IPS-15b (cell line): Measurements from ENCODE around the gene MTHFSD.

Experiments
- H3K27me3 ChIP-seq: one replicate; pipeline ENCODE4 v1.6.1; 2013; ENCODE audit warnings: low read length; ENCODE audit not compliant: control insufficient read depth, insufficient read depth
- H3K36me3 ChIP-seq: one replicate; pipeline ENCODE4 v1.6.1; 2013; ENCODE audit warnings: low read length; ENCODE audit not compliant: control insufficient read depth, insufficient read depth
- H3K4me1 ChIP-seq: one replicate; pipeline ENCODE4 v1.6.1; 2013; ENCODE audit warnings: mild to moderate bottlenecking, low read length; ENCODE audit not compliant: control insufficient read depth, insufficient read depth
- H3K4me3 ChIP-seq: one replicate; pipeline ENCODE4 v1.5.1; 2013; ENCODE audit warnings: low read depth, low read length
- H3K9ac ChIP-seq: one replicate; pipeline ENCODE4 v1.6.1; 2013; ENCODE audit warnings: low read depth, mild to moderate bottlenecking, low read length
- H3K9me3 ChIP-seq: one replicate; pipeline ENCODE4 v1.6.1; 2013; ENCODE audit warnings: mild to moderate bottlenecking, low read length; ENCODE audit not compliant: control insufficient read depth, insufficient read depth

Gene MTHFSD

DNA sequence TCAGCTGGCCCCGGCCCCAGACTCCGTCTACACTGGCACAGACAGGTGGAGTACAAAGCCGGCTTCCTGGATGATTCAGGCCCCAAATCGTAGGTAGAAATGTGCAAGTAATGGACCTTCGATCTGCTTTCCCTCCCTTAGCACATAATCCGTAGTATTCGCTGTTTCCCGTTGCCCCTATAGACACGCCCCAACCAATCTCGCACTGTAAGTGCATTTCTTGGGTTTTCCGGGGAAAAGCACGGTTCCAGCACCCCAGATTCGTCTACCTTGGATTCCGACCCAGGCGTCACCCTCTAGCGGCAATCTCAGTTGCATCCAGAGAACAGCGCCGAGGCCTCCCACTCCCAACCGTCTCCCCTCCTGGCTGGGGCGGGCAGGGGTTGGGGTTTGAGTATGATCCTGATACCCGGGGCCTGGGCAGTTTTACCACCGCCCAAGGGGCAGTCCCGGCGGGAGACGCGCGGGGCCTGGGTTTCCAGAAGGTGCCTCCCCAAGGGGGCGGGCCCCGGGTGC is 56.8 kb downstream of the MTHFSD start:
- H3K27me3 ChIP-seq: peaks cover 93% of the 10 kb centered on the region

DNA sequence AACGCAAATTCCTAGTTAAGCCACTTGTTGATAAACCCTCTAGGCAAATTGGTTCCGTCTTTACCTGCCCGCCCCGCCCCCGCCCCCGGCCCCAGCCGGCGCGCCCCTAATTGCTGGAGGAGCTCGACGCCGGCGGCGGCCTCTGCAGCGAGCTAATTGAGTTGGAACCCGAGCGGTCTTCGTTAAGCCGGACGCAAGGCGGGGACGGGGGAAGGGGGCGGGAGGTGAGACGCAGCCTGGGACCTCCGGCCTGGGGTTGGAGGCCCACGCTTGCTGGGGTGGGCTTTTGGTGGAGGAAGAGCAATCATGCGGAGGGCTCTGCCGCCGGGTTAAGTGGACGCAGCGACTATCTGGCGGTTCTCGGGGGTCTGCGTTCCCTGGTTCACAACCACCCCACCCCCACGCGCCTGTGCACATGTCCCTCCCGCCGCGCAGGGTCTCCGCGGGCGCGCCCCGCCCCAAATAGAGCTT is 57.4 kb downstream of the MTHFSD start:
- Histone ChIP-seq H3K4me1 (no peaks in the 10 kb centered on the region), H3K4me3 (no peak overlapping the region), H3K36me3 (no peaks in the 10 kb centered on the region), H3K9me3 (no peaks in the 10 kb centered on the region), H3K9ac (no peak overlapping the region), H3K27me3 (peaks cover 93% of the 10 kb centered on the region)

More for the DNA sequence above, 56.8 kb downstream of the MTHFSD start:
- no peaks in the 10 kb centered on the region for H3K36me3 ChIP-seq
- no peaks in the 10 kb centered on the region for H3K9me3 ChIP-seq
- H3K4me3 ChIP-seq: peak overlapping the region; percentile 30
- H3K4me1 ChIP-seq: no peaks in the 10 kb centered on the region
- no peak overlapping the region for H3K9ac ChIP-seq

DNA sequence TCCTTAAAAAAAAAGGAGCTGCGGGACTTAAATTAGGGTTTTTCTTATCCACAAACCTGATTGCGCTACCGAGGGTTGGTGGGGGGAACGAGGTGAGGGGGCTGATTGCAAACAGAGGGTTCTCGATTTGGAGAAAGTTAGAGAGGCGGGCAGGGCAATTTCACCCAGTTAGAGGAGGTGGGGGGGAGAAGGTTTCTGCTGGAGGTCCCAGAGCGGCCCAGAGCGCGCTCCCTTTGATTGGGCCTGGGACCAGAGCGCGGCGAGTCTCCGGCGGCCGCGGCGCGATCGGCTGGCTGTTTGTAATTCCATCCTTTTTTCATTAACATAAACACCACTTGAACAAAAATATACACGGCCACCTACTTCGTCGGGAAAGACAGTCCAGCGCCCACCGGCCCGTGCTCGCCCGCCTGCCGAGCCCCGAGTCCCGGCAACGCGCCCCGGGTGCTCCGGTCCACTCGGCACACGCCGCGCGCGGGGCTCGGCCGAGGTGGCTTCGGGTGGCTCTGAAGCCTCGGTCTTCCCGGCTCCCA is 58.0 kb downstream of the MTHFSD start:
- no peak overlapping the region for H3K9ac ChIP-seq
- H3K4me1 ChIP-seq: no peaks in the 10 kb centered on the region
- peak overlapping the region; percentile 11 for H3K4me3 ChIP-seq
- H3K9me3 ChIP-seq: no peaks in the 10 kb centered on the region
- no peaks in the 10 kb centered on the region for H3K36me3 ChIP-seq
- H3K27me3 ChIP-seq: peaks cover 93% of the 10 kb centered on the region

GRCh38 chr16:86496262-86496928 is 58.6 kb downstream of the MTHFSD start:
- Histone ChIP-seq H3K36me3 (no peaks in the 10 kb centered on the region), H3K4me1 (no peaks in the 10 kb centered on the region), H3K9ac (no peak overlapping the region), H3K27me3 (peaks cover 93% of the 10 kb centered on the region), H3K9me3 (no peaks in the 10 kb centered on the region), H3K4me3 (peak overlapping the region; percentile 11)

GRCh38 chr16:86495756-86496261 is 59.2 kb downstream of the MTHFSD start:
- no peak overlapping the region for H3K9ac ChIP-seq
- H3K36me3 ChIP-seq: no peaks in the 10 kb centered on the region
- H3K4me3 ChIP-seq: peak overlapping the region; percentile 26
- no peaks in the 10 kb centered on the region for H3K9me3 ChIP-seq
- H3K27me3 ChIP-seq: peaks cover 93% of the 10 kb centered on the region
- H3K4me1 ChIP-seq: no peaks in the 10 kb centered on the region

- Histone ChIP-seq H3K9me3 (no peaks in the 10 kb centered on the region), H3K36me3 (no peaks in the 10 kb centered on the region), H3K4me3 (peak overlapping the region; percentile 26), H3K9ac (no peak overlapping the region), H3K27me3 (peaks cover 93% of the 10 kb centered on the region), H3K4me1 (no peaks in the 10 kb centered on the region)
These were observed 59.7 kb downstream of the MTHFSD start for GRCh38 chr16:86495357-86495701.

DNA sequence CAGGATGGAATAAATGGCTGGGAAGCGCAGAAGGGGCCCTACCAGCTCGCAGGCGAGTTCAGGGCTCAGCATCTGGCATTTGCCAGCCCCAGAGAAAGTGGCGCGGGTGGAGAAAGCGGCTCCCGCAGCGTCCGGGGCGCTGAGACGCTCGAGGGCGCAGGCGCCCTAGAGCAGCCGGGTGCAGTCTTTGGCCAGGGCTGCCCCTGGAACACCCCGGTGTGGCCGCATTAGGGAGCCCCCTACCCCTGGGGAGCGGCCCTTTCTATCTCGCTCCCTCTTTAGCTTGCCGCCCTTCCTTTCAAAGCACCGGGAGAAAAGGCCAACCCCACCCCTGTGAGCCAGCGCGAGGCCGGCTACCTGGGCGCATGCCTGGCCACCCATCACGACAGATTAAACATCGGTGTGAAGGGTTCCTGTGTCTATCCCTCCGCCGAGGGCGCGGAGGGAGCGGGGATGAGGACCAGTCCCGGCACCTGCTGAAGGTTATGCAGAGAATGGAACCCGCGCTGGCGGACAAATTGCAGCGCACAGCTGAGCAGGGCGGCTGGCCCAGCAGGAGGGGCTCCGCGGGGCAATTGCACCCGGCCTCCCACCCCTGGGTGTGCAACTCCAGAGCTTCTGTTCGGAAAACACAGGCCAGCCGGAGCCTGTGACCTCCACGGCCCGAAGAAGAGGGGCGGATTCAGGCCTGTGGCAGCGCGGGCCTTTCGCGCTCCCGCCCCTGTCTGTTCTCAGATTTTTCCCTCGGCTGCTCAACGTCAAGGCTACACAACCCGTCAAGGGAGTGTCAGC is 60.3 kb downstream of the MTHFSD start:
- Histone ChIP-seq H3K9me3 (no peaks in the 10 kb centered on the region), H3K36me3 (no peaks in the 10 kb centered on the region), H3K9ac (no peak overlapping the region), H3K4me3 (peak overlapping the region; percentile 26), H3K4me1 (no peaks in the 10 kb centered on the region), H3K27me3 (peaks cover 93% of the 10 kb centered on the region)

- H3K9me3 ChIP-seq: no peaks in the 10 kb centered on the region
- no peak overlapping the region for H3K9ac ChIP-seq
- H3K4me1 ChIP-seq: no peaks in the 10 kb centered on the region
- no peaks in the 10 kb centered on the region for H3K36me3 ChIP-seq
- H3K4me3 ChIP-seq: peak overlapping the region; percentile 8
- peaks cover 91% of the 10 kb centered on the region for H3K27me3 ChIP-seq
These were observed 60.9 kb downstream of the MTHFSD start for GRCh38 chr16:86494039-86494564.

DNA sequence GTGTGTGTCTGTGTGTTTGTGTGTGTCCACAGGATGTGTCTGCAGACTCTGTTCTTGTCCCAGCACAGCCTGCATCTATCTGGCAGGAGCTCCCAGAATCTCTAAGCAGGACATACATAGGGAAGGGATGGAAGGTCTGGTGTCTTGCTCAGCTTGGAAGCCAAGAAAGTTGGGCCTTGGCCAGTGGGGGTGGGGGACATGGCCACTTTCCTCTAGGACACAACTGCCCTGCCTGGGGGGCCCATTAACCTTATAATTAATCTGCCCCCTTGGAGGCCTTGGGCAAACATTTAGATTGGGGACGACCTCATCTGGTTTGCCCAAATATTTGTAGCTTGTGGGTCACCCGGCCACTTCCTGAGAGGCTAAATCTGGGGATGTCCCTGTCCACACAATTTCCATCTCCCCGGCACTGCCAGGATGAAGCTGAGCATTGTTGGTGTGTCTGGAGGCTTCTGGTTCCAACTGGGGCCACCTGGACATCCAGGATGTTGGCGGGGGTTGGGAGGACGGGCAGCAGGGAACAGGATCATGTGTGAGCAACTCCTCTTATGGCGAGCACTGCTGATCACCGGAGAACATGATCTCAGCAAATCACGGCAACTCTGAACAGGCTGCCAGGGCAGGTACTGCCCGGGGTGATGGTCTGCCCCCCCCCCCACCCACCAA is 61.9 kb downstream of the MTHFSD start:
- Histone ChIP-seq H3K4me3 (peak overlapping the region; percentile 22), H3K36me3 (no peaks in the 10 kb centered on the region), H3K9me3 (no peaks in the 10 kb centered on the region), H3K27me3 (peaks cover 90% of the 10 kb centered on the region), H3K4me1 (no peaks in the 10 kb centered on the region), H3K9ac (no peak overlapping the region)

DNA sequence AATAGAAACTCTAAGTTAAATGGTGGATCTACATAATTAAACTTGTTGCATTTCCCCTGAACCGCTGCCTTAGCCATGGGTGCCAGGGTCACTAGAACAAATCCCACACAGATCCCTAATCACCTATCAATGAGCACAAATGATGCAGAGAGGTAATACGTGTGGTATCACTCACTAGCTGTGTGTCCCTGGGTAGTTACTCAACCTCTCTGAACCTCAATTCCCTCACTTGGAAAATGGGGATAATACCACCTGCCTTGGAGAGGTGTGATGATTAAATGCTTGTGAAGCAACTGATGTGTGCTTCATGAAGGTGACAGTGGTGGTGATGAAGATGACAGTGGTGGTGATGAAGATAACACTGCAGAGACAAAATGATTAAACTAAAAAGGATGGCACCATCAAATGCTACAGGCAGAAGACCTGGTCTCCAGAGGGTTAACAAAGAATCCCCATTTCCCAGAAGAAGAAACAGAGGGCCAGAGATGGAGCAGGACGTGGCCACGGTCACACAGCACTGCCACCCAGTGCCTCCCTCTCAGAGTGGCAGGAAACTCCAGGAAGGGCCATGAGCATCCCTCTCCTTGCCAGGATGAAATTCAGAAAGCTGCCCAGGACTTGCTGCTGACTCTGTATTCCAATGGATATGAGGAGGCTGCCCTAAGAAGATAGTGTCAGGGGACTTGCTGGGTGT is 62.6 kb downstream of the MTHFSD start:
- no peaks in the 10 kb centered on the region for H3K36me3 ChIP-seq
- H3K9me3 ChIP-seq: no peaks in the 10 kb centered on the region
- peaks cover 91% of the 10 kb centered on the region for H3K27me3 ChIP-seq
- H3K9ac ChIP-seq: no peak overlapping the region
- H3K4me1 ChIP-seq: no peaks in the 10 kb centered on the region
- no peak overlapping the region for H3K4me3 ChIP-seq

DNA sequence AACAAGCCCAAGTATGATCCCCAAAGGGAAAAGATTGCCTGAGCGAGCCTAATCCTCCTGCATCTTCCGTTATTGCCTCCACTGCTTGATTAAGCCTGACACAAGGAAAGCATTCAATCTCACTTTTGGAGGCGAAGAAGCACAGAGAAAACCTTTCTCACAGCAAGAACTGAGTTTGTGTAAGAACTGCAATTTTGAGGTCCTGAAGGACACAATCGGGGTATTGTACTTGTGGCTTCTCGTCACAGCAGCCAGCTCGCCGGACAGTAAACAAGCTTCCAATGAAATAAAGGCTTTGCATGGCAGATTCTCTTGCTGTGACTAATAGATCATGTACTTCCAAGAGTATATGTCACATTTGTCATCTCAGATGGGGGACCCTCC is 63.4 kb downstream of the MTHFSD start:
- Histone ChIP-seq H3K36me3 (no peaks in the 10 kb centered on the region), H3K27me3 (peaks cover 90% of the 10 kb centered on the region), H3K4me1 (no peaks in the 10 kb centered on the region)

More for the DNA sequence above, 63.4 kb downstream of the MTHFSD start:
- Histone ChIP-seq H3K9ac (no peak overlapping the region), H3K4me3 (no peak overlapping the region), H3K9me3 (no peaks in the 10 kb centered on the region)
